Stimulated activated CD4-positive, alpha-beta T cell treated with anti-CD3 and anti-CD28 coated beads, Interleukin-1b, Interleukin-23, amount 100 ng/mL, for 24 hours (primary cell): ENCODE results near the gene MASTL.

ENCODE experiments used
- DNase-seq, 4 experiments: peaks; one replicate each; pipeline ENCODE4 v3.0.0-alpha.2; 2020; ENCODE audit warnings: low read depth in 4 of 4, low spot score in 1 of 4

Gene MASTL

GRCh38 chr10:27225011-27225590 is 69.9 kb downstream of the MASTL start:
- no peak for DNase-seq

- no peak for DNase-seq
Measured at GRCh38 chr10:27225642-27226257, 70.6 kb downstream of the MASTL start.

DNA sequence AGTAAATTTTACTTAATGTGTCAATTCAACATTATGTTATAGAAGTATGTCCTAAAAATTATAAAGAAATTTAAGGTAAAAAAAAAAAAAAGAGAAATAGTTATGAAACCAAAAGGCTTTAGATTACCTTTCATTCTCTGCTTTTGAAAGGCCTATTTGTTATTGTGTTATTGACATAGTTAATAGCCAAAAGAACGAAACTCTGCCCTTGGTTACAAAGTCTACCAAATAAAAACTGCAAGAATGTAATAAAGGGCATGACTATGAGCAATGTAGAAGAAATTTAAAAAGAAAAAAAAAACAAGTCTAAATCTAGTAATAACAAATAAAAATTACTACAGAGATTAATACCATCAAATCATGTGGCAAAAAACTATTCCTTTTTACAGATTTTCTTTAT is 74.9 kb downstream of the MASTL start:
- no peak for DNase-seq

GRCh38 chr10:27235706-27236105 is 80.6 kb downstream of the MASTL start:
- DNase-seq, result no peak
